ENCODE results near the gene ZNF165.
A peak's percentile ranks its signal among the peaks of the same experiment; 100 is the strongest.

Gene ZNF165

DNA sequence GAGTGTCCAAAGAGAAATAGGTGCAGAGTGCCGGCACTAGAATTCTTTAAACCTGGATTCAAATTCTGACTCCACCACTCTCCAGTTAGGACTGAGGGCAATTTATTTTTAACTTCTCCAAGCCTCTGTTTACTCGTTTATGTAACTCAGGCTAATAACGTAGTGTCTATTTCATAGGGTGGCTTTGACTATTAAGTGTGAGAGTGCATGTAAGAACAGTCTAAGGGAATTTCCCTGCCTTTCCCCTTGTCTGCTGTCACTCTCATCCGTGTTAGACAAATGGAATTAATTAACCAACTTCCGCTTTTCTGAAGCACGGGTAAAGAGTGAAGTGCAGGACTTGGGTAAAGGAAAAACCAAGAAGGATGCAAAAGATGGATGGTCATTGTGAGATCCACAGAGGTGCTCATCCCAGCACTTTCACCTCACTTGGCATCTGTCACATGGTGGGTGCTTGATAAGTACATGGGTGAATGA lies 57.2 kb downstream of the ZNF165 start:
- TF ChIP-seq MAX (IDR thresholded peaks at IDR 0.05; ENCODE audit: low read depth, low read length) (no peak), CTCF (IDR thresholded peaks at IDR 0.05; ENCODE audit: low read depth, low read length) (no peak), MYC (IDR thresholded peaks at IDR 0.05; ENCODE audit: low read depth, low read length) (no peak), POLR2A (IDR thresholded peaks at IDR 0.05; ENCODE audit: extremely low read depth, insufficient read length) (no peak)
- H3K4me3 ChIP-seq (ENCODE audit: low read depth, low read length): peak overlapping the region; percentile 97
- DNase-seq (ENCODE audit: low read depth): peak; percentile 81

All from NB4 (cell line).